ENCODE measurements around the gene IARS1.

DNA sequence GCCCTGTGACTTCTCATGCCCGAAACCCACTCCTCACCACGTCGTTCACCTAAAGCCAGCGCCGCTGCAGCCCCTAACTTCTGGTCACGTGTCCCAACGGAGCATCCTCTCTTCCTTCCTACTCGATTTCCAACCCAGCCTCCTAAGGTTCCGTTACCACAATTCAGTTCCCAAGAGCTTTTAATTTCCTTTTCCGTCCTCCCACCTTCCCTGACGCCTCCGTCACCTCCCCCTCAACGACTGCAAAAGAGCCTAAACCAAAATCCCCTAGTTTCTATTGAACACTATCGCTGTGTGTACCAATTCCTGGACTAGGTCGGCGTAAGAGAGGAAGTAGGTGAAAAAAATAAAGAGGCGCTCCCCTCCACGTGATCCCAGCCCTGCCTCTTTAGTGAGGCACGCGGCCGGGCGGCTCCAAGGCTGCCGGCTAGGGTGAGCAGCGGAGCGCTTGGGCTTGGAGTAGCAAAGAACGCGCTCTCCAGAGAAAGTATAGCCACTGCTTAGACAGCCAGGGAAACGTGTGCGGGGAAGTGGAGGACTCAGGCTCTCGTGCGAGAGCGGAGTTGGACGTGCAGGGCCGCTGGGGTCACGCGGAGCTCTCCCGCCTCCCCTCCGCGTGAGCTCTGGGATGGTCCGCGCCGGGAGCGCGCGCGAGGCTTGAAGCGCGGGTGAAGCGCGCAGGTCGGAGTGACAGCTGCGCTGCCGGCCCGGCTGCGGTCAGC is 31.9 kb upstream of the IARS1 start, which contains the start of the genes CENPP and NOL8:
- TF ChIP-seq TAF1 (IDR thresholded peaks at IDR 0.05; ENCODE audit: borderline replicate concordance, low read depth, low read length) (peak; percentile 95), POLR2AphosphoS5 (IDR thresholded peaks at IDR 0.05; ENCODE audit: low read depth, low read length) (peak; percentile 93)

Data from GM12892 (cell line).